ENCODE measurements around the gene OPA1. TPM values are rescaled to one million over a fixed set of nuclear protein-coding genes. Genes with fewer than 3 reads are reported as not detected.

OPA1 gene
- polyA plus RNA-seq, 1 donor (not counting 4 experiments of a cell fraction or from before 2014, with no cell fraction given): 50.1 TPM

DNA sequence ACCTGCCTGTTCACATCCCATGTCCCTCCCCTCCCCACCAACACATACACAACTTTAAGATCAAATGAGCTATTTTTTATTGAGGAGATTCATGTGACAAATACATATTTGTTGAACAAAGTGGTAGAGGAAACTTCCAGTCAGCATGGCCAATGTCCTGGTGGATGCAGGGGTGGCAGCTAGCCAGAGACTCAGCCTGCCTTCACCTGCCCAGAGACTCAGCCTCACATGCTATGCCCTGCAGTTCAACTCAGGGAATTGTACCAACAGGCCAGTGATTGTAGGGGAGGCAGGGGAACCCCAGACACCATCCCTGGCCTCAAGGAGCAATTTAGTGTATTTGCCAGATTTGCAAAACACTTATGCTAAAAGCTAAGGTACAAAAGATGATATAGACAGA, 136.6 kb downstream of the OPA1 start:
- no peak overlapping the region for H3K9ac ChIP-seq (ENCODE audit: control insufficient read depth, extremely low read depth, insufficient read depth, low read length)
- peaks cover 2% of the 10 kb centered on the region for H3K27me3 ChIP-seq (ENCODE audit: control insufficient read depth, extremely low read depth, insufficient read depth, low read length)
- dilution Hi-C loops (cut with MboI; ENCODE audit: extremely low pct_ligation_motif_present, low sequenced_read_pairs): no loop called here
- TF ChIP-seq EZH2 (IDR thresholded peaks at IDR 0.05; ENCODE audit: low read length) (no peak), CTCF (optimal IDR thresholded peaks at IDR 0.05 in 1 of 3, IDR thresholded peaks at IDR 0.05 in 1 of 3, conservative IDR thresholded peaks at IDR 0.05 in 1 of 3; ENCODE audit: extremely low read depth in 1 of 3, insufficient read depth in 2 of 3, low read length in 3 of 3) (no peak)
- FAIRE-seq (no peak), DNase-seq (ENCODE audit: low read depth, low spot score) (no peak)
- no peak overlapping the region for H2AFZ ChIP-seq (ENCODE audit: control insufficient read depth, low read length)
- H3K4me1 ChIP-seq (ENCODE audit: control insufficient read depth, extremely low read depth, insufficient read depth, low read length): no peaks in the 10 kb centered on the region
- H3K9me3 ChIP-seq (ENCODE audit: control insufficient read depth, low read depth, low read length): no peaks in the 10 kb centered on the region
- H3K4me3 ChIP-seq (ENCODE audit: control insufficient read depth in 2 of 3, extremely low read depth in 1 of 3, insufficient read depth in 2 of 3, low read depth in 1 of 3, low read length in 3 of 3): no peak overlapping the region
- no peaks in the 10 kb centered on the region for H3K79me2 ChIP-seq (ENCODE audit: control insufficient read depth, insufficient read depth, low read length)
- H3K27ac ChIP-seq (ENCODE audit: control insufficient read depth, insufficient read depth, low read length): no peak overlapping the region
- no peak overlapping the region for H3K4me2 ChIP-seq (ENCODE audit: control insufficient read depth, extremely low read depth, insufficient read depth, low read depth, low read length)
- no peaks in the 10 kb centered on the region for H4K20me1 ChIP-seq (ENCODE audit: control insufficient read depth, extremely low read depth, insufficient read depth, low read length)
- no peaks in the 10 kb centered on the region for H3K36me3 ChIP-seq (ENCODE audit: control insufficient read depth in 2 of 2, extremely low read depth in 1 of 2, insufficient read depth in 2 of 2, low read length in 2 of 2)
- no peaks in the 10 kb centered on the region for H3K9me1 ChIP-seq (ENCODE audit: control insufficient read depth, extremely low read depth, insufficient read depth, low read length)

DNA sequence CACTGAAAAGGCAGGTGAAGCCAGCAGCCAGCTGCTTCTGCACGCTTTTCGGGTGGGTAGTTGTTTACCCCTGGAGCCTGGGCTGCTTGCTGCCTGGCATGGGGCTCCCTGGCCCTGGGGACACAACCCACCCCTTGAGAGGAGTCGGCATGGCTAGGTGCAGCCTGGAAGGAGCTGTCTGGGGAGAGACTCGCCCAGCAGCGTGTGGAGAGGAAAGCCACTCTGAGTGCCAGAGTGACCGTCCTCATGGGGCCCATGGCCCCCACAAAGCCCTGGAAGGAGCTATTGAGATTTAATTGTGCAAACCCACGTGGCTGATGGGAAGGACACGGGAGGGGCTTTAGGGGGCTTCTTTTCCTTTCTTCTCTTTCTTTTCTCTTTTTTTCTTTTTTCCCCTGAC, 137.5 kb downstream of the OPA1 start:
- Histone ChIP-seq H2AFZ (ENCODE audit: control insufficient read depth, low read length) (no peak overlapping the region), H3K36me3 (ENCODE audit: control insufficient read depth in 2 of 2, extremely low read depth in 1 of 2, insufficient read depth in 2 of 2, low read length in 2 of 2) (no peaks in the 10 kb centered on the region), H3K9ac (ENCODE audit: control insufficient read depth, extremely low read depth, insufficient read depth, low read length) (no peak overlapping the region), H4K20me1 (ENCODE audit: control insufficient read depth, extremely low read depth, insufficient read depth, low read length) (no peaks in the 10 kb centered on the region), H3K9me1 (ENCODE audit: control insufficient read depth, extremely low read depth, insufficient read depth, low read length) (no peaks in the 10 kb centered on the region), H3K9me3 (ENCODE audit: control insufficient read depth, low read depth, low read length) (no peaks in the 10 kb centered on the region), H3K4me3 (ENCODE audit: control insufficient read depth in 2 of 3, extremely low read depth in 1 of 3, insufficient read depth in 2 of 3, low read depth in 1 of 3, low read length in 3 of 3) (no peak overlapping the region), H3K27ac (ENCODE audit: control insufficient read depth, insufficient read depth, low read length) (no peak overlapping the region), H3K4me1 (ENCODE audit: control insufficient read depth, extremely low read depth, insufficient read depth, low read length) (no peaks in the 10 kb centered on the region), H3K4me2 (ENCODE audit: control insufficient read depth, extremely low read depth, insufficient read depth, low read depth, low read length) (no peak overlapping the region), H3K27me3 (ENCODE audit: control insufficient read depth, extremely low read depth, insufficient read depth, low read length) (peaks cover 2% of the 10 kb centered on the region), H3K79me2 (ENCODE audit: control insufficient read depth, insufficient read depth, low read length) (no peaks in the 10 kb centered on the region)
- dilution Hi-C loops (cut with MboI; ENCODE audit: extremely low pct_ligation_motif_present, low sequenced_read_pairs): no loop called here
- DNase-seq (ENCODE audit: low read depth, low spot score) (no peak), FAIRE-seq (no peak)
- TF ChIP-seq EZH2 (IDR thresholded peaks at IDR 0.05; ENCODE audit: low read length): no peak
- no peak for TF ChIP-seq CTCF (optimal IDR thresholded peaks at IDR 0.05 in 1 of 3, IDR thresholded peaks at IDR 0.05 in 1 of 3, conservative IDR thresholded peaks at IDR 0.05 in 1 of 3; ENCODE audit: extremely low read depth in 1 of 3, insufficient read depth in 2 of 3, low read length in 3 of 3)
